Measurements from ENCODE around the gene OXLD1.

OXLD1 gene

GRCh38 chr17:81705518-81706231, 39.3 kb upstream of the OXLD1 start:
- Histone ChIP-seq H3K4me3 (no peak overlapping the region), H3K9me3 (ENCODE audit: low read depth, low read length) (no peaks in the 10 kb centered on the region), H3K9ac (ENCODE audit: insufficient read length) (no peak overlapping the region), H3K27ac (peak overlapping the region; percentile 31; the same call in 1 of the 2 replicates), H3K36me3 (ENCODE audit: insufficient read depth, low read length) (peaks cover 50% of the 10 kb centered on the region)
- DNase-seq (ENCODE audit: low read depth, low spot score): no peak
- TF ChIP-seq FOXP2 (optimal IDR thresholded peaks at IDR 0.05; ENCODE audit: control extremely low read depth, extremely low read length, insufficient read depth) (no peak), POLR2AphosphoS5 (IDR thresholded peaks at IDR 0.05; ENCODE audit: borderline replicate concordance, low read depth, low read length) (no peak), EZH2 (IDR thresholded peaks at IDR 0.05) (no peak)

GRCh38 chr17:81703747-81704654, 37.6 kb upstream of the OXLD1 start:
- H3K36me3 ChIP-seq (ENCODE audit: insufficient read depth, low read length): peaks cover 60% of the 10 kb centered on the region
- TF ChIP-seq EZH2 (IDR thresholded peaks at IDR 0.05): no peak
- no peak for TF ChIP-seq FOXP2 (optimal IDR thresholded peaks at IDR 0.05; ENCODE audit: control extremely low read depth, extremely low read length, insufficient read depth)
- TF ChIP-seq POLR2AphosphoS5 (IDR thresholded peaks at IDR 0.05; ENCODE audit: borderline replicate concordance, low read depth, low read length): no peak
- no peaks in the 10 kb centered on the region for H3K9me3 ChIP-seq (ENCODE audit: low read depth, low read length)
- H3K27ac ChIP-seq: peak overlapping the region; percentile 81
- peak overlapping the region; percentile 95 for H3K4me3 ChIP-seq
- DNase-seq (ENCODE audit: low read depth, low spot score): no peak
- H3K9ac ChIP-seq (ENCODE audit: insufficient read length): peak overlapping the region; percentile 99

- peak within 1 kb of the TSS; percentile 94 for H3K27ac ChIP-seq
- peaks cover 65% of the 10 kb centered on the region for H3K36me3 ChIP-seq (ENCODE audit: insufficient read depth, low read length)
- H3K4me3 ChIP-seq: peak within 1 kb of the TSS; percentile 95
- H3K9me3 ChIP-seq (ENCODE audit: low read depth, low read length): no peaks in the 10 kb centered on the region
- no peak for TF ChIP-seq EZH2 (IDR thresholded peaks at IDR 0.05)
- peak; percentile 96 for TF ChIP-seq POLR2AphosphoS5 (IDR thresholded peaks at IDR 0.05; ENCODE audit: borderline replicate concordance, low read depth, low read length)
- DNase-seq (ENCODE audit: low read depth, low spot score): peak; percentile 39
- H3K9ac ChIP-seq (ENCODE audit: insufficient read length): peak within 1 kb of the TSS; percentile 99
Observed at GRCh38 chr17:81702934-81703746, 36.7 kb upstream of the OXLD1 start, which contains the start of gene MRPL12. Gene MRPL12 (plus strand): TSS chr17:81703367. CDS start chr17:81703502, 135 bp downstream.

GRCh38 chr17:81701288-81702071, 35.1 kb upstream of the OXLD1 start:
- H3K27ac ChIP-seq: peak overlapping the region; percentile 16; the same call in 1 of the 2 replicates
- peak overlapping the region; percentile 99 for H3K9ac ChIP-seq (ENCODE audit: insufficient read length)
- DNase-seq (ENCODE audit: low read depth, low spot score): no peak
- no peaks in the 10 kb centered on the region for H3K9me3 ChIP-seq (ENCODE audit: low read depth, low read length)
- peak overlapping the region; percentile 95 for H3K4me3 ChIP-seq
- TF ChIP-seq POLR2AphosphoS5 (IDR thresholded peaks at IDR 0.05; ENCODE audit: borderline replicate concordance, low read depth, low read length): peak; percentile 62; the same call in 1 of the 2 replicates
- no peak for TF ChIP-seq EZH2 (IDR thresholded peaks at IDR 0.05)
- TF ChIP-seq FOXP2 (optimal IDR thresholded peaks at IDR 0.05; ENCODE audit: control extremely low read depth, extremely low read length, insufficient read depth): no peak
- peaks cover 64% of the 10 kb centered on the region for H3K36me3 ChIP-seq (ENCODE audit: insufficient read depth, low read length)

- H3K4me3 ChIP-seq: peak overlapping the region; percentile 95
- H3K36me3 ChIP-seq (ENCODE audit: insufficient read depth, low read length): peaks cover 64% of the 10 kb centered on the region
- no peak for DNase-seq (ENCODE audit: low read depth, low spot score)
- TF ChIP-seq POLR2AphosphoS5 (IDR thresholded peaks at IDR 0.05; ENCODE audit: borderline replicate concordance, low read depth, low read length) (no peak; the same call in 1 of the 2 replicates), EZH2 (IDR thresholded peaks at IDR 0.05) (no peak)
- no peaks in the 10 kb centered on the region for H3K9me3 ChIP-seq (ENCODE audit: low read depth, low read length)
- peak overlapping the region; percentile 99 for H3K9ac ChIP-seq (ENCODE audit: insufficient read length)
- H3K27ac ChIP-seq: peak overlapping the region; percentile 16; the same call in 1 of the 2 replicates
Observed at GRCh38 chr17:81700353-81701287, 34.2 kb upstream of the OXLD1 start.

- Histone ChIP-seq H3K4me3 (no peak overlapping the region), H3K36me3 (ENCODE audit: insufficient read depth, low read length) (peaks cover 72% of the 10 kb centered on the region), H3K27ac (no peak overlapping the region), H3K9me3 (ENCODE audit: low read depth, low read length) (no peaks in the 10 kb centered on the region), H3K9ac (ENCODE audit: insufficient read length) (no peak overlapping the region)
- DNase-seq (ENCODE audit: low read depth, low spot score): no peak
- TF ChIP-seq POLR2AphosphoS5 (IDR thresholded peaks at IDR 0.05; ENCODE audit: borderline replicate concordance, low read depth, low read length): no peak
- TF ChIP-seq FOXP2 (optimal IDR thresholded peaks at IDR 0.05; ENCODE audit: control extremely low read depth, extremely low read length, insufficient read depth): no peak
- TF ChIP-seq EZH2 (IDR thresholded peaks at IDR 0.05): no peak
Observed at GRCh38 chr17:81697261-81698044, 31.0 kb upstream of the OXLD1 start.
